Measurements from ENCODE around the gene GRPR.

DNA sequence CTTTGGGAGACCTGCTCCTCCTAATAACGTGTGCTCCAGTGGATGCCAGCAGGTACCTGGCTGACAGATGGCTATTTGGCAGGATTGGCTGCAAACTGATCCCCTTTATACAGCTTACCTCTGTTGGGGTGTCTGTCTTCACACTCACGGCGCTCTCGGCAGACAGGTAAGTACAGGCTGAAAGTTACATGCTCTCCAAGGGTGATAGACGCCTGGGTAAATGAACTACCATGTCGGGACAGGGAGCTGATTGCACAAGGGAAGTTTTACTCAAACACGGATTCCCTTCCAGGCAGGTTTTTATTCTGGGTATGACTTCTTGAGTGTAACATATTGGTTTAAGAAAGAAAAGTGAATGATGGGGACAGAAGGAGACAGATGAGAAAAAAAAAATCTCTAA lies 836 bp downstream of the GRPR start:
- TF ChIP-seq, protein P1, sequence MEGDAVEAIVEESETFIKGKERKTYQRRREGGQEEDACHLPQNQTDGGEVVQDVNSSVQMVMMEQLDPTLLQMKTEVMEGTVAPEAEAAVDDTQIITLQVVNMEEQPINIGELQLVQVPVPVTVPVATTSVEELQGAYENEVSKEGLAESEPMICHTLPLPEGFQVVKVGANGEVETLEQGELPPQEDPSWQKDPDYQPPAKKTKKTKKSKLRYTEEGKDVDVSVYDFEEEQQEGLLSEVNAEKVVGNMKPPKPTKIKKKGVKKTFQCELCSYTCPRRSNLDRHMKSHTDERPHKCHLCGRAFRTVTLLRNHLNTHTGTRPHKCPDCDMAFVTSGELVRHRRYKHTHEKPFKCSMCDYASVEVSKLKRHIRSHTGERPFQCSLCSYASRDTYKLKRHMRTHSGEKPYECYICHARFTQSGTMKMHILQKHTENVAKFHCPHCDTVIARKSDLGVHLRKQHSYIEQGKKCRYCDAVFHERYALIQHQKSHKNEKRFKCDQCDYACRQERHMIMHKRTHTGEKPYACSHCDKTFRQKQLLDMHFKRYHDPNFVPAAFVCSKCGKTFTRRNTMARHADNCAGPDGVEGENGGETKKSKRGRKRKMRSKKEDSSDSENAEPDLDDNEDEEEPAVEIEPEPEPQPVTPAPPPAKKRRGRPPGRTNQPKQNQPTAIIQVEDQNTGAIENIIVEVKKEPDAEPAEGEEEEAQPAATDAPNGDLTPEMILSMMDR (IDR thresholded peaks at IDR 0.05): no peak
- no peak for TF ChIP-seq ZFX (IDR thresholded peaks at IDR 0.05; ENCODE audit: borderline replicate concordance)

Data from 22Rv1 (cell line).